ENCODE data around the gene MMEL1.

The MMEL1 gene

GRCh38 chr1:2642560-2643413, 10.0 kb upstream of the MMEL1 start:
- no peak for FAIRE-seq
- DNase-seq (ENCODE audit: low spot score), result peak; percentile 80

DNA sequence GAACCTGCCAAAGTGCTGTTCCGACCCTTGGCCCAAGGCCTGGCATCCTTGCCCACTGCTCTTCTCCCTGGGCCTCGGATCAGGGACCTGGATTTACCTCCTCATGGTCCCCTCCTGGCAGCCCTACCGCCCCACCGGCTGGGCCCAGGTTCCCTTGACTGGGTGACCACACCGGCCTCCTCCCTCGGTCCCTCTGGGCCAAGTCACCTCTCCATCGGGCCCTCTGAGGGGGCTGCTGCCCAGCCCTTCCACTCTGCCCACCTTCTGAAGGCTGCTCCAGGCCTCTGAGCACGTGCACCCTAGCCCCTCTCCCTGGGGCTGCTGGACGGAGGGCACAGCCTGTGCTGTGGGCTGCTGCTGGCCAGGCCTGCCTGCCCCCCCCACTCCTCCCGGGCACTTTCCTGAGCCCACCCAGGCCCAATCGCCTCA, 9.3 kb upstream of the MMEL1 start:
- FAIRE-seq, result no peak
- no peak for DNase-seq (ENCODE audit: low spot score)

GRCh38 chr1:2641381-2642130, 8.7 kb upstream of the MMEL1 start:
- FAIRE-seq (no peak), DNase-seq (ENCODE audit: low spot score) (no peak)

GRCh38 chr1:2640626-2641025, 7.8 kb upstream of the MMEL1 start:
- DNase-seq (ENCODE audit: low spot score) (no peak), FAIRE-seq (no peak)

DNA sequence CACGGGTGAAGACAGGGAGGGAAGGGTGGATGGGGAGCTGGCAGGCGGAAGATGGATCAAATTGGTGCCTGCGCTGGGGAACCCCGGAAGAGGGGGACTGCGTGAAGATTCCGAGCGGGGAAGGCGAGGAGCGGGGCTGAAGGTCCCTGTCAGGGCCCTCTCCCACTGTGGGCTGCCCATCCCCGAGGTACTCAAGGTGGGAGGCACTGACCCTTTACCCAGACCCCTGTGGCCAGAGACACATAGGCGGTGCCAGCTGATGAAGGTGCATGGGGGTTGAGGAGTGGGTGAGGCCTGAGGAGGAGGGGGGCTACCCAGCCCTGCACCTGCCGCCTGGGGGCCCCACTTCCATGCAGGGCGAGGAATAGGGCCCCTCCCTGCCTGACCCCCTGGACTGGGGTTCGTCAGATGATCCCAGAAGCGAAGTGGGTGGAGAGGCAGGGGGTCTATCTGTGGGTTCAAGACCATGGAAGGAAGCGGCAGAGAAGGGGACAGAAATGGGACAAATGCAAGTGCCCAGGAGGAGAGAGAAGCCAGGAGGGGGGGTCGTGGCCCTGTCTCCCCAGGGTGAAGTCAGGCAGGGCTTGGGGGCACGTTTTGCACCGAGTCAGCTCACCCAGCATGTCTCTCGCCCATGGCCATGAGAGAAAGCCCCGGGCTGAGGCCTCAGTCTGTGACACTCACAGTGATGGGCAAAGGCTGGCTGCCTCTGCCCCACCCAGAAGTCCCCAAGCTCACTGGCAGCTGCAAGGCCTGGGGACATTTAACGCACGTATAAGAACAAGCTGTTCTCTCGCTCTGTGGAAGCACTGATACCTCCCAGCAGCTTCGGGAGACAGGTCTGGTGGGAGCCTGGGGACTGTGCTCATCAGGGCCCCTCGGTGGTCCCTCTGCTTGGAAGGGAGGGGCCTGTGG, 7.0 kb upstream of the MMEL1 start:
- DNase-seq (ENCODE audit: low spot score) (no peak), FAIRE-seq (no peak)

DNA sequence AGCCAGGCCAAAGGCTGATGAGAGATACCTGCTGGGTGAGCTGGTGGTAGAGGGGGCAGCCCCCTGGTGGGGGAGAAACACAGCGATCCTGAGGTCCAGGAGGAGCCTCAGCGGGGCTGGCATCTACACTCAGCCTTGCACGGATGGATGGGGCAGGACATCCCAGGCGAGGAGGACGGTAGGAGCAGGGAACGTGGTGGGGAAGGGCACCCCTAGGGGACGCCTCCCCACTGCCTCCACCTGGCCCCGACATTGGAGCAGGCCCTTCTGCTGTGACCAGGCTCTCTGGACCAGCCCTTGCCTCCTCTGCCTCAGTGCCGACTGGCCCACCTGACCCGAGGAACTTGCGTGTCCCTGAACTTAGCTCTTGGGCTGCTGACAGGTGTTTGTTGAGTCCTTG, 6.4 kb upstream of the MMEL1 start:
- DNase-seq (ENCODE audit: low spot score) (no peak), FAIRE-seq (no peak)

DNA sequence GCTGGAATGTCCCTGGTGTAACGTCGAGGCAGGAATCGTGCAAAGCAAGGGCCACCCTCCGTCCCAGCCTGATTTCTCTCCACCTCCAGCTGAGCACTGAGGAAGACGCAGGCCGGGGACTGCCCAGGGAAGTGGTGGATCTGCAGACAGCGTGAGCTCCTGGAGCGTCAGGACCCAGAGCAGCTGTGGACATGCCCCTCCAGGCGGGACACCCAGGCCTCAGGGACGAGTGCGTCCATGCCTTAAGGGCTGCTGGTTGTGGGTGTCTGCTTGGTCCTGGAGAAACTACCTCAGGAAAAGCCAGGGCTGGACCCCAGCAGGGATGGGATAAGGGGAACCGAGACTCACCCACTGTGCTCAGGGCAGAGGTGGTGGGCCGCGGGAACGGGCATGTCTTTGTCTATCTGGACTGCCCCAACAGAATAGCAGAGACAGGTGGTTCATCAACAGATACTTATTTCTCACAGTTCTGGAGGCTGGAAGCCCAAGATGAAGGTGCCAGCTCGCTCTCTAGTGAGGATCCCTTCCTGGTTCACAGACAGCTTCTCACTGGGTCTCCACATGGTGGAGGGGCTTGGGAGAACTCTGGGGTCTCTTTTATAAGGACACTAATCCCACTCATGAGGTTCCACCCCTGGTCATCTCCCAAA, 5.8 kb upstream of the MMEL1 start:
- DNase-seq (ENCODE audit: low spot score), result no peak
- FAIRE-seq, result no peak

- FAIRE-seq, result no peak
- DNase-seq (ENCODE audit: low spot score), result no peak
Observed at GRCh38 chr1:2637442-2638145, 4.8 kb upstream of the MMEL1 start.

DNA sequence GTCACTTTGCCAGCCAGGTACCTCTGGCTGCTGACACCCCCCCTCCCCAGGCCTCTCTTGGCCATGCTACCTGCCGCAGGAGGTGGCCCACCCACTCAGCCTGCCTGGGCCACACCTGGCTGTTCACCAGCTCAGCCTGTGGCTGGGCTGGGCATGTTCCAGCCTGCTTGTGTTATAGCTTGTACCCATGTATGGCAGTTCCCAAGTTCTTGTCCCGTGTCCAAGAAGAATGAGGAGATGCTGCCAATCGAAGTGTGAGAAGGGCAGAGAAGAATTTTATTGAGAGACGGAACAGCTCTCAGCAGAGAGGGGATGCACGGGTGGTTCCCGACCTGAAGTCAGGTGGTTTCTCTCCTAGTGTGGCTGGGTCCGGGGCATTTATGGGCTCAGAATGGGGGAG, 3.9 kb upstream of the MMEL1 start:
- DNase-seq (ENCODE audit: low spot score) (no peak), FAIRE-seq (no peak)

DNA sequence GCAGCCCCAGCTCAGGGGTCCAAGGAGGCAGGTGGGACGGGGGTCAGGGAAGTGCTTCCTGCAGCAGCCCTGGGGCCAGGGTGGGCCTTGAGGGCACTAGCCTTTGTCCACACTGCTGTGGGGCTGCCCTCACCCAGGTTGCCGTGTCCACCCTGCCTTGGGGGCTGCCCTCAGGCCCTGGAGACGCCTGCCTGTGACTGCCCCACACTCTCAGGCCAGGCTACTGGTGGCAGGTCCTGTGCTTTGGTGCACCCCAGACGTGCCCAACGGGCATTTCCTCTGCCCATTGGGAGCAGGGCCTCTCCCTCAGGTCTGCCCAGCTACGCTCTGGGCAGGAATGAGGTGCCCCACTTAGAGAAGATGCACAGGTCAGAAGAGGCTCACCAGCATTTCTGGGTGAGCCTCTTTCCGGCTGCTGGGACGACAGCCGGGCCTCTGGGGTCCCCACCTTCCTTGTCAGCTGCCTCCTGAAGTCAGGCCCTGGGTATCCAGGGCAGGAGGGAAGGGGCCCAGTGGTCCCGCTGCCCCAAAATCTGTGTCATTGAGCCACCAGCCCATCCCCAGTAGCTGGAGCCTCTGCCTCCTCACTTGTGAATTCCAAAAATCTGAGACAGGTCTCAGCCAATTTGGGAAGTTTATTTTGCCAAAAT, 2.7 kb upstream of the MMEL1 start:
- FAIRE-seq (no peak), DNase-seq (ENCODE audit: low spot score) (no peak)

- no peak for FAIRE-seq
- DNase-seq (ENCODE audit: low spot score), result no peak
Observed at GRCh38 chr1:2633936-2634491, 1.2 kb upstream of the MMEL1 start.

GRCh38 chr1:2633366-2633935, 635 bp upstream of the MMEL1 start:
- DNase-seq (ENCODE audit: low spot score), result no peak
- FAIRE-seq, result no peak

- FAIRE-seq (no peak), DNase-seq (ENCODE audit: low spot score) (no peak)
Observed at GRCh38 chr1:2632051-2632430, 775 bp downstream of the MMEL1 start.

- FAIRE-seq (no peak), DNase-seq (ENCODE audit: low spot score) (no peak)
Observed at GRCh38 chr1:2631136-2632050, 1.4 kb downstream of the MMEL1 start.

DNA sequence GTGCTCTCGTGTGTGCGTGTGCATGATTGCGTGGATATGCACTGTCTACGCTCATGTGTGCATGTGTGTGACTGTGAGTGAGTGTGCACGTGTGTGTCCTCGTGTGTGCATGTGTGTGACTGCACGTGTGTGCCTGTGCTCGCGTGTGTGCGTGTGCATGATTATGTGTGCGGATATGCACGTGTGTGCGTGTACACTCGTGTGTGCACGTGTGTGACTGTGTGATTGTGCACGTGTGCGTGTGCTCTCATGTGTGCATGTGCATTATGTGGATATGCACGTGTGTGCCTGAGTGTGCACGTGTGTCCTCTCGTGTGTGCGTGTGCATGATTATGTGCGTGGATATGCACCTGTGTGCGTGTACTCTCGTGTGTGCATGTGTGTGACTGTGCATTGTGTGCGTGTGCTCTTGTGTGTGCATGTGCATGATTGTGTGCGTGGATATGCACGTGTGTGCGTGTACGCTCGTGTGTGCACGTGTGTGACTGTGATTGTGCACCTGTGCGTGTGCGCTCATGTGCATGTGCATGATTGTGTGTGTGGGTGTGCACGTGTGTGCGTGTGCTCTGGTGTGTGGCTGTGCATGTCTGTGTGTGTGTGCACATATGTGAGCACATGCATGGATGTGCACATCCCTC, 2.2 kb downstream of the MMEL1 start:
- DNase-seq (ENCODE audit: low spot score), result no peak
- no peak for FAIRE-seq

GRCh38 chr1:2629627-2630497, 3.0 kb downstream of the MMEL1 start:
- no peak for FAIRE-seq
- DNase-seq (ENCODE audit: low spot score), result no peak
